ENCODE results near the gene MERTK. TPM values are rescaled to one million over a fixed set of nuclear protein-coding genes. Genes with fewer than 3 reads are reported as not detected.
"Not testable (repeated sequence)": the region's sequence is repeated elsewhere in the genome, so short reads cannot be mapped to it uniquely, and the experiment has no call there.

Gene MERTK
- total RNA-seq, 1 donor from 2014 or later, result 0.63 TPM

- Mint-ChIP-seq H3K27me3 (peaks cover 14% of the 10 kb centered on the region), H3K4me1 (no peaks in the 10 kb centered on the region), H3K9me3 (no peaks in the 10 kb centered on the region), H3K4me3 (no peak overlapping the region), H3K36me3 (ENCODE audit: low read depth) (no peaks in the 10 kb centered on the region), H3K27ac (no peak overlapping the region)
- intact Hi-C loops (cut with micrococcal nuclease), result no loop called here
- no peak for DNase-seq
Observed at GRCh38 chr2:111944531-111945210, 46.3 kb downstream of the MERTK start.

- Mint-ChIP-seq H3K27me3 (peaks cover 14% of the 10 kb centered on the region), H3K9me3 (no peaks in the 10 kb centered on the region), H3K27ac (no peak overlapping the region), H3K4me1 (no peaks in the 10 kb centered on the region), H3K36me3 (ENCODE audit: low read depth) (no peaks in the 10 kb centered on the region), H3K4me3 (no peak overlapping the region)
- no peak for DNase-seq
- intact Hi-C loops (cut with micrococcal nuclease), result no loop called here
Observed at GRCh38 chr2:111945444-111946293, 47.3 kb downstream of the MERTK start.

- Mint-ChIP-seq H3K4me1 (no peaks in the 10 kb centered on the region), H3K27ac (no peak overlapping the region)
Observed at GRCh38 chr2:111946294-111947114, 48.1 kb downstream of the MERTK start.

GRCh38 chr2:111947219-111947618 lies 48.8 kb downstream of the MERTK start:
- no peak overlapping the region for H3K27ac Mint-ChIP-seq
- no peak for DNase-seq
- intact Hi-C loops (cut with micrococcal nuclease), result no loop called here
- H3K27me3 Mint-ChIP-seq, result peaks cover 16% of the 10 kb centered on the region
- no peaks in the 10 kb centered on the region for H3K9me3 Mint-ChIP-seq
- no peak overlapping the region for H3K4me3 Mint-ChIP-seq
- no peaks in the 10 kb centered on the region for H3K4me1 Mint-ChIP-seq
- H3K36me3 Mint-ChIP-seq (ENCODE audit: low read depth), result no peaks in the 10 kb centered on the region

More at GRCh38 chr2:111946294-111947114, 48.1 kb downstream of the MERTK start:
- Mint-ChIP-seq H3K27me3 (peaks cover 16% of the 10 kb centered on the region), H3K4me3 (no peak overlapping the region), H3K9me3 (no peaks in the 10 kb centered on the region), H3K36me3 (ENCODE audit: low read depth) (no peaks in the 10 kb centered on the region)
- no peak for DNase-seq
- intact Hi-C loops (cut with micrococcal nuclease), result no loop called here

GRCh38 chr2:111948832-111949231 lies 50.4 kb downstream of the MERTK start:
- Mint-ChIP-seq H3K9me3 (no peaks in the 10 kb centered on the region), H3K27ac (no peak overlapping the region), H3K4me1 (no peaks in the 10 kb centered on the region), H3K4me3 (no peak overlapping the region), H3K27me3 (peaks cover 12% of the 10 kb centered on the region), H3K36me3 (ENCODE audit: low read depth) (no peaks in the 10 kb centered on the region)
- no peak for DNase-seq
- intact Hi-C loops (cut with micrococcal nuclease), result no loop called here

GRCh38 chr2:111950236-111950635 lies 51.8 kb downstream of the MERTK start:
- H3K36me3 Mint-ChIP-seq (ENCODE audit: low read depth), result no peaks in the 10 kb centered on the region
- DNase-seq, result no peak
- H3K4me3 Mint-ChIP-seq, result no peak overlapping the region
- no peak overlapping the region for H3K27ac Mint-ChIP-seq
- no peaks in the 10 kb centered on the region for H3K4me1 Mint-ChIP-seq
- intact Hi-C loops (cut with micrococcal nuclease), result no loop called here
- H3K9me3 Mint-ChIP-seq, result no peaks in the 10 kb centered on the region
- H3K27me3 Mint-ChIP-seq, result peaks cover 17% of the 10 kb centered on the region

GRCh38 chr2:111951486-111951885 lies 53.1 kb downstream of the MERTK start:
- H3K27ac Mint-ChIP-seq, result no peak overlapping the region
- no peak overlapping the region for H3K4me3 Mint-ChIP-seq
- no peaks in the 10 kb centered on the region for H3K4me1 Mint-ChIP-seq
- DNase-seq, result no peak
- H3K27me3 Mint-ChIP-seq, result peaks cover 17% of the 10 kb centered on the region
- no peaks in the 10 kb centered on the region for H3K9me3 Mint-ChIP-seq
- intact Hi-C loops (cut with micrococcal nuclease), result no loop called here
- H3K36me3 Mint-ChIP-seq (ENCODE audit: low read depth), result no peaks in the 10 kb centered on the region

GRCh38 chr2:111952871-111953452 lies 54.6 kb downstream of the MERTK start:
- no peaks in the 10 kb centered on the region for H3K36me3 Mint-ChIP-seq (ENCODE audit: low read depth)
- H3K4me1 Mint-ChIP-seq, result no peaks in the 10 kb centered on the region
- no peak for DNase-seq
- H3K9me3 Mint-ChIP-seq, result no peaks in the 10 kb centered on the region
- H3K27ac Mint-ChIP-seq, result no peak overlapping the region
- H3K27me3 Mint-ChIP-seq, result peaks cover 22% of the 10 kb centered on the region
- intact Hi-C loops (cut with micrococcal nuclease), result no loop called here
- no peak overlapping the region for H3K4me3 Mint-ChIP-seq

GRCh38 chr2:111954602-111955332 lies 56.4 kb downstream of the MERTK start:
- Mint-ChIP-seq H3K4me3 (no peak overlapping the region), H3K27ac (no peak overlapping the region), H3K36me3 (ENCODE audit: low read depth) (no peaks in the 10 kb centered on the region), H3K9me3 (no peaks in the 10 kb centered on the region), H3K4me1 (no peaks in the 10 kb centered on the region), H3K27me3 (peaks cover 25% of the 10 kb centered on the region)
- intact Hi-C loops (cut with micrococcal nuclease), result no loop called here
- no peak for DNase-seq

- intact Hi-C loops (cut with micrococcal nuclease), result no loop called here
- Mint-ChIP-seq H3K27ac (no peak overlapping the region), H3K9me3 (no peaks in the 10 kb centered on the region), H3K4me1 (no peaks in the 10 kb centered on the region), H3K4me3 (no peak overlapping the region), H3K27me3 (peaks cover 19% of the 10 kb centered on the region), H3K36me3 (ENCODE audit: low read depth) (no peaks in the 10 kb centered on the region)
- DNase-seq, result no peak
Observed at GRCh38 chr2:111957872-111958354, 59.5 kb downstream of the MERTK start.

- intact Hi-C loops (cut with micrococcal nuclease), result no loop called here
- no peaks in the 10 kb centered on the region for H3K36me3 Mint-ChIP-seq (ENCODE audit: low read depth)
- no peaks in the 10 kb centered on the region for H3K9me3 Mint-ChIP-seq
- no peaks in the 10 kb centered on the region for H3K4me1 Mint-ChIP-seq
- no peak overlapping the region for H3K27ac Mint-ChIP-seq
- peaks cover 18% of the 10 kb centered on the region for H3K27me3 Mint-ChIP-seq
- no peak overlapping the region for H3K4me3 Mint-ChIP-seq
- DNase-seq, result no peak
Observed at GRCh38 chr2:111958901-111959300, 60.5 kb downstream of the MERTK start.

- H3K4me1 Mint-ChIP-seq, result no peaks in the 10 kb centered on the region
- no peak for DNase-seq
- no peak overlapping the region for H3K27ac Mint-ChIP-seq
- H3K27me3 Mint-ChIP-seq, result peaks cover 18% of the 10 kb centered on the region
- intact Hi-C loops (cut with micrococcal nuclease), result no loop called here
- no peaks in the 10 kb centered on the region for H3K9me3 Mint-ChIP-seq
- H3K4me3 Mint-ChIP-seq, result no peak overlapping the region
- H3K36me3 Mint-ChIP-seq (ENCODE audit: low read depth), result no peaks in the 10 kb centered on the region
Observed at GRCh38 chr2:111961663-111962062, 63.3 kb downstream of the MERTK start.

GRCh38 chr2:111963086-111963485 lies 64.7 kb downstream of the MERTK start:
- H3K27ac Mint-ChIP-seq; intact Hi-C loops (cut with micrococcal nuclease); DNase-seq; H3K4me1 Mint-ChIP-seq; H3K9me3 Mint-ChIP-seq; H3K36me3 Mint-ChIP-seq (ENCODE audit: low read depth); H3K4me3 Mint-ChIP-seq: not testable (repeated sequence)
- peaks cover 17% of the 10 kb centered on the region for H3K27me3 Mint-ChIP-seq

Measured in activated CD4-positive, alpha-beta T cell treated with anti-CD3 and anti-CD28 coated beads, Interleukin-2, amount 10 ng/mL, durations not matched to agents 24 days and 14 days (primary cell).